Tibial nerve (tissue), 4 donors: ENCODE results near the gene SPON1.

ENCODE experiments used
- EP300 ChIP-seq, 2 donors: sonication (generic); formaldehyde crosslinking; IDR thresholded peaks; one replicate each; pipeline ENCODE4 v1.6.1; 2017; ENCODE audit warnings: antibody characterized with exemption in 2 of 2, mild to moderate bottlenecking in 1 of 2
- POLR2A ChIP-seq, 2 donors: fragments of 450-650 bp; IDR thresholded peaks; one replicate each; pipeline ENCODE4 v1.6.1; 2017; ENCODE audit warnings: antibody characterized with exemption in 2 of 2, mild to moderate bottlenecking in 2 of 2, moderate library complexity in 2 of 2
- TF ChIP-seq, protein P1 (sequence below), 5 experiments: fragments of 200-600 bp in 3 of 5; fragments of 450-650 bp in 2 of 5; sonication (generic) in 3 of 5; IDR thresholded peaks; one replicate each; pipeline ENCODE4 v1.5.1; 2016 to 2019; ENCODE audit warnings: antibody characterized with exemption in 5 of 5, mild to moderate bottlenecking in 3 of 5, moderate library complexity in 2 of 5

DNA sequence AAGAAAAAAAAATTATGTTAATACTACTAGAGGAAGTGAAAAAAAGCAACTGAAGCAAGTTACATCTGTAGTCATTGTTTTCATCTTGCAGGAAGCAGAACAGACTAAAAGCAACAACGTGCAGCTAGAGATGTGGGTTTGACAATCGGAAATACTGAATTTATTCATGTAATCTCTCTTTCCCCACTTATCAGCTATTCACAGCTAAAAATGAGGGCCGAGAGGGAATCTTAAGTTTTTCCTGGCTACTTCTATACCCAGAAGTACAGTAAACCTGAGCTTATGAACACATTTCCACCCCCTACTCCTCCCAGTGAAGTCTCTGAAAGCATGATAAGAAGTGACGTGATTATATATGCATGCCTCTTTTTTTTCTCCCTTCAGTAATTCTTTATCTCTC is 116.5 kb downstream of the SPON1 start:
- TF ChIP-seq, protein P1, sequence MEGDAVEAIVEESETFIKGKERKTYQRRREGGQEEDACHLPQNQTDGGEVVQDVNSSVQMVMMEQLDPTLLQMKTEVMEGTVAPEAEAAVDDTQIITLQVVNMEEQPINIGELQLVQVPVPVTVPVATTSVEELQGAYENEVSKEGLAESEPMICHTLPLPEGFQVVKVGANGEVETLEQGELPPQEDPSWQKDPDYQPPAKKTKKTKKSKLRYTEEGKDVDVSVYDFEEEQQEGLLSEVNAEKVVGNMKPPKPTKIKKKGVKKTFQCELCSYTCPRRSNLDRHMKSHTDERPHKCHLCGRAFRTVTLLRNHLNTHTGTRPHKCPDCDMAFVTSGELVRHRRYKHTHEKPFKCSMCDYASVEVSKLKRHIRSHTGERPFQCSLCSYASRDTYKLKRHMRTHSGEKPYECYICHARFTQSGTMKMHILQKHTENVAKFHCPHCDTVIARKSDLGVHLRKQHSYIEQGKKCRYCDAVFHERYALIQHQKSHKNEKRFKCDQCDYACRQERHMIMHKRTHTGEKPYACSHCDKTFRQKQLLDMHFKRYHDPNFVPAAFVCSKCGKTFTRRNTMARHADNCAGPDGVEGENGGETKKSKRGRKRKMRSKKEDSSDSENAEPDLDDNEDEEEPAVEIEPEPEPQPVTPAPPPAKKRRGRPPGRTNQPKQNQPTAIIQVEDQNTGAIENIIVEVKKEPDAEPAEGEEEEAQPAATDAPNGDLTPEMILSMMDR (IDR thresholded peaks at IDR 0.05), result no peak
- no peak for TF ChIP-seq POLR2A (IDR thresholded peaks at IDR 0.05)
- no peak for TF ChIP-seq EP300 (IDR thresholded peaks at IDR 0.05)
